ENCODE measurements around the gene HAO2.

HAO2 gene

DNA sequence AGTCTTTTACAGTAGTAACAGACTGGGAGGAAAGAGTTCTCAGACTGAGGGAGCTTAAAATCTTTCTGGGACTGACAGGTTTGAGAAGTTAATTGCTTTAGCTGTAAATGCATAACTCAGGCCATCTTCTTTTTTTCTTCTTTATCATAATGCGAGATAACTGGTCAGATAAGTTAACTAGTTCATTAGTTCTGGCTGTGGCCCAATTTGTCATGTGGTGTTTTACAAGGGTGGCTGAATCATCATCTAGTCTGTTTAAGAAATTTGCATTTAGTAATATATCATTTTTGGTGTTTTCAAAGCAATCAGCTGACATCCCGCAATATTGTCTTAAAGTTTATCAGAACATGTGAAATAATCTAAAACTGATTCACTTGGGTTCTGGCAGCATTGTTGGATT, 60.4 kb downstream of the HAO2 start:
- DNase-seq: no peak
- H3K27me3 ChIP-seq (ENCODE audit: insufficient read depth, low read depth, severe bottlenecking): peaks cover 4% of the 10 kb centered on the region
- no peaks in the 10 kb centered on the region for H3K9me3 ChIP-seq (ENCODE audit: severe bottlenecking)
- H3K36me3 ChIP-seq: no peaks in the 10 kb centered on the region
- TF ChIP-seq, protein P1, sequence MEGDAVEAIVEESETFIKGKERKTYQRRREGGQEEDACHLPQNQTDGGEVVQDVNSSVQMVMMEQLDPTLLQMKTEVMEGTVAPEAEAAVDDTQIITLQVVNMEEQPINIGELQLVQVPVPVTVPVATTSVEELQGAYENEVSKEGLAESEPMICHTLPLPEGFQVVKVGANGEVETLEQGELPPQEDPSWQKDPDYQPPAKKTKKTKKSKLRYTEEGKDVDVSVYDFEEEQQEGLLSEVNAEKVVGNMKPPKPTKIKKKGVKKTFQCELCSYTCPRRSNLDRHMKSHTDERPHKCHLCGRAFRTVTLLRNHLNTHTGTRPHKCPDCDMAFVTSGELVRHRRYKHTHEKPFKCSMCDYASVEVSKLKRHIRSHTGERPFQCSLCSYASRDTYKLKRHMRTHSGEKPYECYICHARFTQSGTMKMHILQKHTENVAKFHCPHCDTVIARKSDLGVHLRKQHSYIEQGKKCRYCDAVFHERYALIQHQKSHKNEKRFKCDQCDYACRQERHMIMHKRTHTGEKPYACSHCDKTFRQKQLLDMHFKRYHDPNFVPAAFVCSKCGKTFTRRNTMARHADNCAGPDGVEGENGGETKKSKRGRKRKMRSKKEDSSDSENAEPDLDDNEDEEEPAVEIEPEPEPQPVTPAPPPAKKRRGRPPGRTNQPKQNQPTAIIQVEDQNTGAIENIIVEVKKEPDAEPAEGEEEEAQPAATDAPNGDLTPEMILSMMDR (IDR thresholded peaks at IDR 0.05; ENCODE audit: low read depth, low read length): no peak
- no peak overlapping the region for H3K4me3 ChIP-seq (ENCODE audit: low read depth, low read length)
- no peak overlapping the region for H3K27ac ChIP-seq

DNA sequence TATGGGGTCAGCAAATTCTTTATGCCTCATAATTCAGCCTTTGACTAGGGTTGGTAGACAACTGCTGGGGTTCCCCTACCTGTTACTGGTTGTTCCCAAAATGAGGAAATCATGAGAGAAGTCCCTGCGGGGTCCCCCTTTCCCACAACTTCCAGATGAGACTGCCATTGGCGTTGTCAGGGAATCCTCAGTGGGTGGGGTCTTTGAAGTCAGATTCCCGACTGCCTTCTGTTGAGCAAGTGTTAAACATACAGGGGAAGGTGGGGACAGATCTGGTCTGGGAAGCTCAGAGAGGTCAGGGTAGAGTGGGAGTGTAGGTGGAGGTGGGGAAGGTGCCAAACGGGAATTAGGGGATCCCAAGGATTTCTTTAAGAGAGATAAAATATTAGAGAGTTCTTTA, 61.1 kb downstream of the HAO2 start:
- Histone ChIP-seq H3K36me3 (no peaks in the 10 kb centered on the region), H3K9me3 (ENCODE audit: severe bottlenecking) (no peaks in the 10 kb centered on the region), H3K27me3 (ENCODE audit: insufficient read depth, low read depth, severe bottlenecking) (peaks cover 4% of the 10 kb centered on the region), H3K4me3 (ENCODE audit: low read depth, low read length) (no peak overlapping the region), H3K27ac (no peak overlapping the region)
- TF ChIP-seq, protein P1 (IDR thresholded peaks at IDR 0.05; ENCODE audit: low read depth, low read length): no peak
- DNase-seq: no peak

DNA sequence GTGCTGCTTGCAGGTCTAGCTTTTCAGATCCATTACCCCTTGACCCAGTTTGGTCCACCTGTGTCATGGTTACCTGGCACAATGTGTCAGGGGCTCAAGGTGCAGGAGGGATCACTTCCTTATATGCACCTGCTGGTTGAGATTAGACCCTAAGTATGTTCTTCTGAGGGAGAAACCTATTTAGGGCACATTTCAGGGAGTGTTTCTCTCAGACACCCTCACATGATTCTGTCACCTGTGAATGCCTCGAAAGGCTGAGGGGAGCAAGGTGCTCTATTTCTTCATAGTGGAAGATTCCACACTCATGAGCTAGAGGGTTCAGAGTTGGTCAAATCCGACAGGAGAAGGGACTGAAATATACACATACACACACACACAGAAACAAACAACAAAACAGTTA, 61.9 kb downstream of the HAO2 start:
- DNase-seq: no peak
- TF ChIP-seq, protein P1 (IDR thresholded peaks at IDR 0.05; ENCODE audit: low read depth, low read length): no peak
- Histone ChIP-seq H3K9me3 (ENCODE audit: severe bottlenecking) (no peaks in the 10 kb centered on the region), H3K27me3 (ENCODE audit: insufficient read depth, low read depth, severe bottlenecking) (peaks cover 4% of the 10 kb centered on the region), H3K36me3 (no peaks in the 10 kb centered on the region), H3K27ac (no peak overlapping the region), H3K4me3 (ENCODE audit: low read depth, low read length) (no peak overlapping the region)

DNA sequence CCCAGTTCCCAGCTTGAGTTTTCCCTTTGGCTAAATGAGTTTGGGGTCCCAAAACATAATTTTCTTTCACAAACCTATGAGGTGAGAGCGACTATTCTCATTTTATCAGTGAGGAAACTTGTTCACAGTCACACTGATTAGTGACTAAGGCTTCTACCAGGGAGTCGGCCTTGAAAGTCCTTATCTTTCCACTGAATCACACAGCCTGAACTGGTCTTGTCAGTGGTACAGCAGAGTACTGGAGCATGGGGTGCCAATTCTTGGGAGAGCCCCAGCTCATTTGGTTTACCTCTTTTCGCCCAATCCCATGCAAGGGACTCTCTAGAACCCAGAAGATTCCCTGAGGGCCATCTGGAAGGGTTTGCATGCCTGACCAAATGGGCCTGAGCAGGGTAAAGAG, 63.3 kb downstream of the HAO2 start:
- Histone ChIP-seq H3K27me3 (ENCODE audit: insufficient read depth, low read depth, severe bottlenecking) (peaks cover 4% of the 10 kb centered on the region), H3K4me3 (ENCODE audit: low read depth, low read length) (no peak overlapping the region), H3K9me3 (ENCODE audit: severe bottlenecking) (no peaks in the 10 kb centered on the region), H3K27ac (no peak overlapping the region), H3K36me3 (no peaks in the 10 kb centered on the region)
- TF ChIP-seq, protein P1 (IDR thresholded peaks at IDR 0.05; ENCODE audit: low read depth, low read length): no peak
- no peak for DNase-seq

DNA sequence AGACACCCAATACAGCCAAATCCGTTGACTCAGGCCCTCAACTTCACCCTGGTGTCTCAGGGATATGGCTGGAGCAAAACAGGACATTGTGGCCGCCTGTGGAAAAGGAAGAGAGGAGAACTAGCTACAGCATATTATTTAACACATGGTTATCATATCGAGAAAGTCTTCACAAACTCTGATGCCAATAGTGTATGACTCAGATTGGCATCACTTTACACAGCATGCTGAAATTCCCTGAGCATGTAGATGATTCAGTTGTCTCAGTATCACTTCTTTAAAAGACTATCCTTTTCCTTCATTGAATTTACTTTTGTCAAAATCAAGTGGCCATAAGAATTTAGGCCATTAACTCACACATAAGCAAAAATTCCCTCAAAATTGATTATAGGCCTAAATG, 66.5 kb downstream of the HAO2 start:
- H3K9me3 ChIP-seq (ENCODE audit: severe bottlenecking): no peaks in the 10 kb centered on the region
- no peak for DNase-seq
- no peak overlapping the region for H3K4me3 ChIP-seq (ENCODE audit: low read depth, low read length)
- H3K27me3 ChIP-seq (ENCODE audit: insufficient read depth, low read depth, severe bottlenecking): peaks cover 4% of the 10 kb centered on the region
- TF ChIP-seq, protein P1 (IDR thresholded peaks at IDR 0.05; ENCODE audit: low read depth, low read length): no peak
- H3K27ac ChIP-seq: no peak overlapping the region
- H3K36me3 ChIP-seq: no peaks in the 10 kb centered on the region

DNA sequence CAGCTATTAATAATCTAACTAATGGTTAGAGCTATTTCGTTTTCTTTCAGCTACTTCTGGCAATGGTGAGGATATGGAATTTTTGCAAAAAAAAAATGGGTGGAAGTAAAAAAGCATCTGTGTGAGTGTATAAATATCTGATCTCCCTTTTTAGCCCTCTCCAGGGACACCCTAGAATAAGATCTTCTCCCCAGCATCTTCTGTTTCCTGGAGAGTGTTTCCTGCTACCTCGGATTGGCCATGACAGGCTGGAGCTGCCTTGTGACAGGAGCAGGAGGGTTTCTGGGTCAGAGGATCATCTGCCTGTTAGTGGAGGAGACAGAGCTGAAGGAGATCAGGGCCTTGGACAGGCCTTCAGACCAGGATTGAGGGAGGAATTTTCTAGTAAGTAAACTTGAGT, 70.2 kb downstream of the HAO2 start:
- Histone ChIP-seq H3K27ac (no peak overlapping the region), H3K4me3 (ENCODE audit: low read depth, low read length) (no peak overlapping the region), H3K27me3 (ENCODE audit: insufficient read depth, low read depth, severe bottlenecking) (no peaks in the 10 kb centered on the region), H3K36me3 (no peaks in the 10 kb centered on the region), H3K9me3 (ENCODE audit: severe bottlenecking) (no peaks in the 10 kb centered on the region)
- TF ChIP-seq, protein P1 (IDR thresholded peaks at IDR 0.05; ENCODE audit: low read depth, low read length): no peak
- no peak for DNase-seq

Measured in WERI-Rb-1 (cell line).